ENCODE measurements around the gene NEURL1B.

Gene NEURL1B

DNA sequence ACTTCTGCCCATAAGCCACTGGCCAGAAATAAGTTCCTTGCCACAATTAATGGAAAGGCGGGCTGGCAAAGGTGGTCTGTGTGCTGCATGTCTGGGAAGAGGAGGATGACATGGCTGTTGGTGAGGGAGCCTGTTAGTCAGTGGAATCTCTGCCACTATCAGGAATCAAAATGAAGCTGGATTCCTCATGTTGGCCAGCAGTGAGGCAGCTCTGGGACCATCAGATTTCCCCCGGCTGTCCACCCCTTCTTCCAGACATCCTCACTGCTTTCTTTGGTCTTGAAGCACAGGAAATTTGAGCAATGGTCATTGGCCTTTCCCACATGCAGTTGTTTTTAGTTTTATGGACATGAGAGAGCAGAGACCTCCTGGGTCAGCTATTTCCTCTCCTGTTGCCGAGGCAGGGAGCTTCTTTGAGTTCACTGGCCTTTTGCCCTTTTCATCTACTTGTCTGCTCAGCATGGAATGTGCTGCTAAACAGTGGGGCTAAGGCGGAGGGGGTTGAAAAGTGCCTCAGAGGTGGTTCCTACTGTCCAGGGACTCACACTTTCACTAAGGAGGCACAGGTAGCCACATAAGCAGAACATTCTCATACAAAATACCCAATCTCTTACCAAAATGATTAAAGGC, 34.8 kb upstream of the NEURL1B start:
- Histone ChIP-seq H3K27ac (replicated peaks) (no peak overlapping the region), H3K27me3 (ENCODE audit: insufficient read depth, poor library complexity, severe bottlenecking) (no peaks in the 10 kb centered on the region), H3K4me3 (replicated peaks; ENCODE audit: insufficient read depth, low read length) (no peak overlapping the region)
- DNase-seq (ENCODE audit: low read depth in 1 of 2, low spot score in 1 of 2): no peak
- TF ChIP-seq GABPA (IDR thresholded peaks at IDR 0.05; ENCODE audit: low read depth): no peak
- no peak for TF ChIP-seq POLR2AphosphoS5 (IDR thresholded peaks at IDR 0.05; ENCODE audit: low read depth)
- TF ChIP-seq, protein P1, sequence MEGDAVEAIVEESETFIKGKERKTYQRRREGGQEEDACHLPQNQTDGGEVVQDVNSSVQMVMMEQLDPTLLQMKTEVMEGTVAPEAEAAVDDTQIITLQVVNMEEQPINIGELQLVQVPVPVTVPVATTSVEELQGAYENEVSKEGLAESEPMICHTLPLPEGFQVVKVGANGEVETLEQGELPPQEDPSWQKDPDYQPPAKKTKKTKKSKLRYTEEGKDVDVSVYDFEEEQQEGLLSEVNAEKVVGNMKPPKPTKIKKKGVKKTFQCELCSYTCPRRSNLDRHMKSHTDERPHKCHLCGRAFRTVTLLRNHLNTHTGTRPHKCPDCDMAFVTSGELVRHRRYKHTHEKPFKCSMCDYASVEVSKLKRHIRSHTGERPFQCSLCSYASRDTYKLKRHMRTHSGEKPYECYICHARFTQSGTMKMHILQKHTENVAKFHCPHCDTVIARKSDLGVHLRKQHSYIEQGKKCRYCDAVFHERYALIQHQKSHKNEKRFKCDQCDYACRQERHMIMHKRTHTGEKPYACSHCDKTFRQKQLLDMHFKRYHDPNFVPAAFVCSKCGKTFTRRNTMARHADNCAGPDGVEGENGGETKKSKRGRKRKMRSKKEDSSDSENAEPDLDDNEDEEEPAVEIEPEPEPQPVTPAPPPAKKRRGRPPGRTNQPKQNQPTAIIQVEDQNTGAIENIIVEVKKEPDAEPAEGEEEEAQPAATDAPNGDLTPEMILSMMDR (IDR thresholded peaks at IDR 0.05; ENCODE audit: insufficient read depth, low read length): no peak
- no peak for TF ChIP-seq SPI1 (IDR thresholded peaks at IDR 0.05; ENCODE audit: borderline replicate concordance, low read depth)
- TF ChIP-seq, protein P2, sequence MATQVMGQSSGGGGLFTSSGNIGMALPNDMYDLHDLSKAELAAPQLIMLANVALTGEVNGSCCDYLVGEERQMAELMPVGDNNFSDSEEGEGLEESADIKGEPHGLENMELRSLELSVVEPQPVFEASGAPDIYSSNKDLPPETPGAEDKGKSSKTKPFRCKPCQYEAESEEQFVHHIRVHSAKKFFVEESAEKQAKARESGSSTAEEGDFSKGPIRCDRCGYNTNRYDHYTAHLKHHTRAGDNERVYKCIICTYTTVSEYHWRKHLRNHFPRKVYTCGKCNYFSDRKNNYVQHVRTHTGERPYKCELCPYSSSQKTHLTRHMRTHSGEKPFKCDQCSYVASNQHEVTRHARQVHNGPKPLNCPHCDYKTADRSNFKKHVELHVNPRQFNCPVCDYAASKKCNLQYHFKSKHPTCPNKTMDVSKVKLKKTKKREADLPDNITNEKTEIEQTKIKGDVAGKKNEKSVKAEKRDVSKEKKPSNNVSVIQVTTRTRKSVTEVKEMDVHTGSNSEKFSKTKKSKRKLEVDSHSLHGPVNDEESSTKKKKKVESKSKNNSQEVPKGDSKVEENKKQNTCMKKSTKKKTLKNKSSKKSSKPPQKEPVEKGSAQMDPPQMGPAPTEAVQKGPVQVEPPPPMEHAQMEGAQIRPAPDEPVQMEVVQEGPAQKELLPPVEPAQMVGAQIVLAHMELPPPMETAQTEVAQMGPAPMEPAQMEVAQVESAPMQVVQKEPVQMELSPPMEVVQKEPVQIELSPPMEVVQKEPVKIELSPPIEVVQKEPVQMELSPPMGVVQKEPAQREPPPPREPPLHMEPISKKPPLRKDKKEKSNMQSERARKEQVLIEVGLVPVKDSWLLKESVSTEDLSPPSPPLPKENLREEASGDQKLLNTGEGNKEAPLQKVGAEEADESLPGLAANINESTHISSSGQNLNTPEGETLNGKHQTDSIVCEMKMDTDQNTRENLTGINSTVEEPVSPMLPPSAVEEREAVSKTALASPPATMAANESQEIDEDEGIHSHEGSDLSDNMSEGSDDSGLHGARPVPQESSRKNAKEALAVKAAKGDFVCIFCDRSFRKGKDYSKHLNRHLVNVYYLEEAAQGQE (IDR thresholded peaks at IDR 0.05; ENCODE audit: insufficient replicate concordance, low read depth): no peak

DNA sequence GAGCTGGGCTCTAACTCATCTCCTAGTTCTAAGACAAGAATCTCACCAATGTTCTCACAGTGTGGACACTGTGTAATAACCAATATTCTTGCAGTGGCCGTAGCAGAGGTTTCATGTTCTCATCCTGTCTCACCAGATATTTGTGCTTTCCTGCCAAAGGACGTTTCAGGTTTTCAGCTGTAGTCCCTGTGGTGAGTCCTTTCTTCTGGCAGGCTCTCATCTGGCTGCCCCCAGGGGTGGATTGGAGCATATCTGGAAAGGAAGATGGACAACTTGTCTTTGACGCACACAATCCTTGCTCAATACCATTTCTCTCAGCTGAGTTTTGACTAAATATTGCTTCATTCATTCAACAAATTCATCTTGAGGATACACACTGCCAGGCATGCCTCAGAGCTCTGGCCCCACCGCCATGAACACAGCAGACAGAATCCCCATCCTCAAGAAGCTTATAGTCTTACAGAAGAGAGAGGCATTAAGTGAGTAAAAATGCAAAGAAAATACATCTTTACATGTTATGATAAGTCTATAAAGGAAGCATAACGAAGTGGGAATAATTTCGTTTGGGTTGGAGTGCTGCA, 33.8 kb upstream of the NEURL1B start:
- no peak for DNase-seq (ENCODE audit: low read depth in 1 of 2, low spot score in 1 of 2)
- H3K27ac ChIP-seq (replicated peaks): no peak overlapping the region
- H3K27me3 ChIP-seq (ENCODE audit: insufficient read depth, poor library complexity, severe bottlenecking): no peaks in the 10 kb centered on the region
- TF ChIP-seq, protein P2 (IDR thresholded peaks at IDR 0.05; ENCODE audit: insufficient replicate concordance, low read depth): no peak
- TF ChIP-seq SPI1 (IDR thresholded peaks at IDR 0.05; ENCODE audit: borderline replicate concordance, low read depth) (no peak), GABPA (IDR thresholded peaks at IDR 0.05; ENCODE audit: low read depth) (no peak), POLR2AphosphoS5 (IDR thresholded peaks at IDR 0.05; ENCODE audit: low read depth) (no peak)
- TF ChIP-seq, protein P1 (IDR thresholded peaks at IDR 0.05; ENCODE audit: insufficient read depth, low read length): no peak
- no peak overlapping the region for H3K4me3 ChIP-seq (replicated peaks; ENCODE audit: insufficient read depth, low read length)

DNA sequence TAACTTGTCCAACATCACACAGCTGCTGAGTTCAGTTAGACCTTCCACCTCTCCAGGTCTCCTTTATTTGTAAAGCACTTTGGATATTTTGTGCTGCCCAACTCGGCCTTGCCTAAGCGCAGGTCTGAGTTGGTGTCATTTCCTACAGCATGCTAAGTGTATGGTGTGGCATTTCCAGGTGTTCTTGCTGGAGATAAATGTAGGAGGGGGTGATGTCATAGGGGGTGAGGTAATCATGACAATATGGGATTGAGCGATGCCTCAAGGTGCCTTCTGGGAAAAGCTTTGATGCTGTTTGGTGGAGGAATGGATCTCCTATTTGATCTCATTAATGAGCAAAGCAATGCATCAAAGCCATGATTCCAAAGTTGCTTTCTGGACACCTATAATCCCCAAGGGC, 32.3 kb upstream of the NEURL1B start:
- no peak overlapping the region for H3K4me3 ChIP-seq (replicated peaks; ENCODE audit: insufficient read depth, low read length)
- no peaks in the 10 kb centered on the region for H3K27me3 ChIP-seq (ENCODE audit: insufficient read depth, poor library complexity, severe bottlenecking)
- TF ChIP-seq GABPA (IDR thresholded peaks at IDR 0.05; ENCODE audit: low read depth): no peak
- TF ChIP-seq, protein P1 (IDR thresholded peaks at IDR 0.05; ENCODE audit: insufficient read depth, low read length): no peak
- no peak for TF ChIP-seq POLR2AphosphoS5 (IDR thresholded peaks at IDR 0.05; ENCODE audit: low read depth)
- TF ChIP-seq SPI1 (IDR thresholded peaks at IDR 0.05; ENCODE audit: borderline replicate concordance, low read depth): no peak
- TF ChIP-seq, protein P2 (IDR thresholded peaks at IDR 0.05; ENCODE audit: insufficient replicate concordance, low read depth): no peak
- H3K27ac ChIP-seq (replicated peaks): no peak overlapping the region
- no peak for DNase-seq (ENCODE audit: low read depth in 1 of 2, low spot score in 1 of 2)

Measured in HL-60 (cell line).